22Rv1 (cell line): Measurements from ENCODE around the gene KRTAP4-9.

Experiments
- ZFX ChIP-seq: fragments of 450-650 bp; IDR thresholded peaks from 2 replicates; pipeline ENCODE4 v1.6.1; 2017; ENCODE audit warnings: antibody characterized with exemption, borderline replicate concordance
- TF ChIP-seq, protein P1 (sequence below): fragments of 450-650 bp; IDR thresholded peaks from 2 replicates; pipeline ENCODE4 v1.5.1; 2017; ENCODE audit warnings: mild to moderate bottlenecking

DNA sequence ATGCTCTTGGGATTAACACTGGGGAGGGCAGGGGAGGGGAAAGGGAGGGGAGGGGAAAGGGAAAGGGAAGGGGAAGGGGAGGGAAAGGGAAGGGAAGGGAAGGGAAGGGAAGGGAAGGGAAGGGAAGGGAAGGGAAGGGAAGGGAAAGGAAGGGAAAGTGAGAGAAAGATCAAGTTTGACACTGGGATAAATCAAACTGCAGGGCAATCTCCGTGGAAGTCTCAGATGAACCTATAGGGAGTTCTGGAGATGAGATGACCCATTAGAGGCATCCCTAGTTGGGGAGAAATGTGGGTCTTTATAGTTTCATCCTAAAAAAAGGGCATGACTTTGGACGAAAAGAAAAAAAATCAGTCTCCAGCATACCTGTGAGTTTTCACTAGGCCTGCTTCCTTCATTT, 16.6 kb downstream of the KRTAP4-9 start:
- TF ChIP-seq, protein P1, sequence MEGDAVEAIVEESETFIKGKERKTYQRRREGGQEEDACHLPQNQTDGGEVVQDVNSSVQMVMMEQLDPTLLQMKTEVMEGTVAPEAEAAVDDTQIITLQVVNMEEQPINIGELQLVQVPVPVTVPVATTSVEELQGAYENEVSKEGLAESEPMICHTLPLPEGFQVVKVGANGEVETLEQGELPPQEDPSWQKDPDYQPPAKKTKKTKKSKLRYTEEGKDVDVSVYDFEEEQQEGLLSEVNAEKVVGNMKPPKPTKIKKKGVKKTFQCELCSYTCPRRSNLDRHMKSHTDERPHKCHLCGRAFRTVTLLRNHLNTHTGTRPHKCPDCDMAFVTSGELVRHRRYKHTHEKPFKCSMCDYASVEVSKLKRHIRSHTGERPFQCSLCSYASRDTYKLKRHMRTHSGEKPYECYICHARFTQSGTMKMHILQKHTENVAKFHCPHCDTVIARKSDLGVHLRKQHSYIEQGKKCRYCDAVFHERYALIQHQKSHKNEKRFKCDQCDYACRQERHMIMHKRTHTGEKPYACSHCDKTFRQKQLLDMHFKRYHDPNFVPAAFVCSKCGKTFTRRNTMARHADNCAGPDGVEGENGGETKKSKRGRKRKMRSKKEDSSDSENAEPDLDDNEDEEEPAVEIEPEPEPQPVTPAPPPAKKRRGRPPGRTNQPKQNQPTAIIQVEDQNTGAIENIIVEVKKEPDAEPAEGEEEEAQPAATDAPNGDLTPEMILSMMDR, result no peak
- TF ChIP-seq ZFX, result no peak
